Activated T-helper 1 cell treated with Interleukin-2 at 50 U/mL for 16 hours (primary cell): Measurements from ENCODE around the gene TPR.

Experiments used
- DNase-seq: peaks from one replicate; pipeline ENCODE4 v3.0.0-alpha.2; 2020; ENCODE audit warnings: low read depth

TPR gene

GRCh38 chr1:186327331-186327730 lies 47.7 kb downstream of the TPR start:
- no peak for DNase-seq

GRCh38 chr1:186326009-186326408 lies 49.0 kb downstream of the TPR start:
- DNase-seq: no peak

- DNase-seq: no peak
Measured at GRCh38 chr1:186325239-186325638, 49.8 kb downstream of the TPR start.

GRCh38 chr1:186323865-186324264 lies 51.2 kb downstream of the TPR start:
- DNase-seq: no peak

- DNase-seq: no peak
Measured at GRCh38 chr1:186315570-186315969, 59.5 kb downstream of the TPR start.

- DNase-seq: no peak
Measured at GRCh38 chr1:186311375-186312051, 63.5 kb downstream of the TPR start.

- DNase-seq: no peak
Measured at GRCh38 chr1:186310307-186310706, 64.7 kb downstream of the TPR start.

GRCh38 chr1:186308264-186309060 lies 66.6 kb downstream of the TPR start:
- DNase-seq: no peak

- no peak for DNase-seq
Measured at GRCh38 chr1:186307445-186307844, 67.6 kb downstream of the TPR start.

GRCh38 chr1:186306533-186306932 lies 68.5 kb downstream of the TPR start:
- DNase-seq: no peak

- no peak for DNase-seq
Measured at GRCh38 chr1:186304982-186305949, 69.8 kb downstream of the TPR start.

GRCh38 chr1:186303911-186304310 lies 71.1 kb downstream of the TPR start:
- DNase-seq: no peak

- no peak for DNase-seq
Measured at GRCh38 chr1:186302381-186302920, 72.6 kb downstream of the TPR start.

- DNase-seq: no peak
Measured at GRCh38 chr1:186301448-186301847, 73.6 kb downstream of the TPR start.

GRCh38 chr1:186300056-186300455 lies 75.0 kb downstream of the TPR start:
- no peak for DNase-seq

GRCh38 chr1:186299570-186299969 lies 75.5 kb downstream of the TPR start:
- no peak for DNase-seq

- no peak for DNase-seq
Measured at GRCh38 chr1:186298851-186299250, 76.2 kb downstream of the TPR start.

- no peak for DNase-seq
Measured at GRCh38 chr1:186297439-186298045, 77.5 kb downstream of the TPR start.

GRCh38 chr1:186295980-186296379 lies 79.1 kb downstream of the TPR start, which contains the start of gene PRG4:
Gene PRG4, plus strand, starts transcription at chr1:186296279.
- DNase-seq: no peak

GRCh38 chr1:186292875-186293274 lies 82.2 kb downstream of the TPR start:
- DNase-seq: no peak

- DNase-seq: no peak
Measured at GRCh38 chr1:186291271-186291670, 83.8 kb downstream of the TPR start.
